DND-41 (cell line): ENCODE data around the gene CCND2.

Experiments
- ATAC-seq: fragments of 200-7000 bp; cut with Tn5 transposase; 3 replicates; pipeline ENCODE4 v1.9.1; 2021; ENCODE audit warnings: low read depth; ENCODE audit not compliant: insufficient read depth
- DNase-seq: peaks from one replicate; pipeline ENCODE4 v3.0.0-alpha.2; 2020
- H2AFZ ChIP-seq: 2 replicates; pipeline ENCODE4 v1.6.0; 2012; ENCODE audit warnings: low read depth, low read length
- H3K27ac ChIP-seq: 2 replicates; pipeline ENCODE4 v1.5.1; 2012; ENCODE audit warnings: low read length, inconsistent platforms
- H3K27me3 ChIP-seq: fragments of 200-600 bp; sonication (generic); 2 replicates; pipeline ENCODE4 v1.6.0; 2012; ENCODE audit warnings: low read length, mild to moderate bottlenecking, inconsistent platforms; ENCODE audit not compliant: insufficient read depth, poor library complexity
- H3K36me3 ChIP-seq: 2 replicates; pipeline ENCODE4 v1.5.1; 2012; ENCODE audit warnings: low read length, inconsistent platforms; ENCODE audit not compliant: insufficient read depth
- H3K4me1 ChIP-seq: 2 replicates; pipeline ENCODE4 v1.5.1; 2012; ENCODE audit warnings: mild to moderate bottlenecking, low read length; ENCODE audit not compliant: insufficient read depth
- H3K4me2 ChIP-seq: 2 replicates; pipeline ENCODE4 v1.6.0; 2012; ENCODE audit warnings: mild to moderate bottlenecking, moderate library complexity, low read length, inconsistent platforms; ENCODE audit not compliant: insufficient read depth
- H3K4me3 ChIP-seq, 2 experiments: fragments of 200-600 bp in 1 of 2; shearing (Covaris generic) in 1 of 2; 2 replicates each; pipeline ENCODE4 v1.5.1; 2012 to 2016; ENCODE audit warnings: inconsistent platforms in 2 of 2, low read length in 2 of 2, mild to moderate bottlenecking in 2 of 2, low read depth in 1 of 2, moderate library complexity in 1 of 2
- H3K79me2 ChIP-seq: 2 replicates; pipeline ENCODE4 v1.6.0; 2012; ENCODE audit warnings: low read length, inconsistent platforms; ENCODE audit not compliant: insufficient read depth
- H3K9ac ChIP-seq: 2 replicates; pipeline ENCODE4 v1.6.0; 2012; ENCODE audit warnings: low read depth, mild to moderate bottlenecking, inconsistent platforms, low read length, moderate library complexity
- H3K9me3 ChIP-seq: 2 replicates; pipeline ENCODE4 v1.5.1; 2012; ENCODE audit warnings: low read length, moderate library complexity, mild to moderate bottlenecking, inconsistent platforms; ENCODE audit not compliant: insufficient read depth, severe bottlenecking
- H4K20me1 ChIP-seq: 2 replicates; pipeline ENCODE4 v1.6.0; 2012; ENCODE audit warnings: low read length; ENCODE audit not compliant: insufficient read depth
- CTCF ChIP-seq: IDR thresholded peaks from 2 replicates; pipeline ENCODE4 v1.5.1; 2012; ENCODE audit warnings: borderline replicate concordance, low read length, moderate library complexity, mild to moderate bottlenecking; ENCODE audit not compliant: poor library complexity, severe bottlenecking; ENCODE audit errors: extremely low read depth
- EZH2 ChIP-seq: IDR thresholded peaks from 3 replicates; pipeline ENCODE4 v1.6.1; 2012; ENCODE audit warnings: borderline replicate concordance, low read depth, mild to moderate bottlenecking, moderate library complexity, low read length, inconsistent platforms; ENCODE audit not compliant: severe bottlenecking

CCND2 gene

GRCh38 chr12:4256043-4256826 is 17.3 kb upstream of the CCND2 start:
- H3K27me3 ChIP-seq: peaks cover 9% of the 10 kb centered on the region
- TF ChIP-seq CTCF (no peak), EZH2 (no peak)
- no peak for DNase-seq
- H3K4me1 ChIP-seq: no peaks in the 10 kb centered on the region
- H3K4me3 ChIP-seq: no peak overlapping the region
- H3K9ac ChIP-seq: no peak overlapping the region
- no peaks in the 10 kb centered on the region for H4K20me1 ChIP-seq
- no peak overlapping the region for H3K27ac ChIP-seq
- no peak overlapping the region for H3K4me2 ChIP-seq
- no peaks in the 10 kb centered on the region for H3K79me2 ChIP-seq
- no peak overlapping the region for H2AFZ ChIP-seq
- ATAC-seq: no peak
- H3K9me3 ChIP-seq: no peaks in the 10 kb centered on the region
- H3K36me3 ChIP-seq: no peaks in the 10 kb centered on the region

- H3K27me3 ChIP-seq: peaks cover 15% of the 10 kb centered on the region
- TF ChIP-seq CTCF: no peak
- TF ChIP-seq EZH2: no peak
- ATAC-seq: no peak
- no peak overlapping the region for H3K9ac ChIP-seq
- H3K36me3 ChIP-seq: no peaks in the 10 kb centered on the region
- H3K27ac ChIP-seq: no peak overlapping the region
- DNase-seq: no peak
- H3K79me2 ChIP-seq: no peaks in the 10 kb centered on the region
- no peaks in the 10 kb centered on the region for H4K20me1 ChIP-seq
- H3K4me1 ChIP-seq: no peaks in the 10 kb centered on the region
- H3K4me2 ChIP-seq: no peak overlapping the region
- no peak overlapping the region for H2AFZ ChIP-seq
- H3K9me3 ChIP-seq: no peaks in the 10 kb centered on the region
- H3K4me3 ChIP-seq: no peak overlapping the region
These were observed 16.1 kb upstream of the CCND2 start for GRCh38 chr12:4257442-4257841.

GRCh38 chr12:4259099-4259498 is 14.5 kb upstream of the CCND2 start:
- Histone ChIP-seq H3K79me2 (no peaks in the 10 kb centered on the region), H3K36me3 (no peaks in the 10 kb centered on the region), H4K20me1 (no peaks in the 10 kb centered on the region), H3K9ac (no peak overlapping the region), H3K4me1 (no peaks in the 10 kb centered on the region), H3K27me3 (peaks cover 27% of the 10 kb centered on the region), H3K9me3 (no peaks in the 10 kb centered on the region), H2AFZ (no peak overlapping the region), H3K4me3 (no peak overlapping the region), H3K4me2 (no peak overlapping the region), H3K27ac (no peak overlapping the region)
- no peak for DNase-seq
- ATAC-seq: no peak
- TF ChIP-seq EZH2 (no peak), CTCF (no peak)
